Trophoblast cell (in vitro differentiated cells and primary cell): Measurements from ENCODE around the gene SANBR.

ENCODE experiments used
- DNase-seq, 2 donors: peaks; one replicate each; pipeline ENCODE4 v3.0.0-alpha.2; 2016
- H2AFZ ChIP-seq: 2 replicates; pipeline ENCODE4 v1.6.1; 2013; ENCODE audit warnings: low read length, moderate library complexity, mild to moderate bottlenecking; ENCODE audit not compliant: insufficient read depth, poor library complexity
- H2AK5ac ChIP-seq: 2 replicates; pipeline ENCODE4 v1.6.1; 2013; ENCODE audit warnings: mild to moderate bottlenecking, low read length
- H2BK120ac ChIP-seq: 2 replicates; pipeline ENCODE4 v1.6.1; 2013; ENCODE audit warnings: low read length, mild to moderate bottlenecking, moderate library complexity; ENCODE audit not compliant: insufficient read depth, poor library complexity
- H2BK12ac ChIP-seq: 2 replicates; pipeline ENCODE4 v1.6.1; 2013; ENCODE audit warnings: mild to moderate bottlenecking, low read length, moderate library complexity
- H2BK5ac ChIP-seq: 2 replicates; pipeline ENCODE4 v1.6.1; 2013; ENCODE audit warnings: low read length, low read depth, moderate library complexity, mild to moderate bottlenecking; ENCODE audit not compliant: poor library complexity
- H3K14ac ChIP-seq: 2 replicates; pipeline ENCODE4 v1.6.1; 2013; ENCODE audit warnings: mild to moderate bottlenecking, low read length
- H3K18ac ChIP-seq: 2 replicates; pipeline ENCODE4 v1.6.1; 2013; ENCODE audit warnings: mild to moderate bottlenecking, low read length
- H3K23ac ChIP-seq: 2 replicates; pipeline ENCODE4 v1.6.1; 2013; ENCODE audit warnings: low read length
- H3K27ac ChIP-seq: 2 replicates; pipeline ENCODE4 v1.5.1; 2013; ENCODE audit warnings: low read depth, mild to moderate bottlenecking, inconsistent platforms, low read length, moderate library complexity
- H3K27me3 ChIP-seq: 2 replicates; pipeline ENCODE4 v1.6.1; 2013; ENCODE audit warnings: inconsistent platforms, mild to moderate bottlenecking, low read length, moderate library complexity; ENCODE audit not compliant: insufficient read depth
- H3K36me3 ChIP-seq, 2 experiments: 1 replicate in 1 of 2; 2 replicates in 1 of 2; pipeline ENCODE4 v1.6.1; 2013; ENCODE audit warnings: low read length in 2 of 2, mild to moderate bottlenecking in 2 of 2, moderate library complexity in 1 of 2; ENCODE audit not compliant: insufficient read depth in 2 of 2, control insufficient read depth in 1 of 2
- H3K4ac ChIP-seq: 2 replicates; pipeline ENCODE4 v1.6.1; 2013; ENCODE audit warnings: low read depth, mild to moderate bottlenecking, low read length, moderate library complexity
- H3K4me1 ChIP-seq, 2 experiments: 1 replicate in 1 of 2; 2 replicates in 1 of 2; pipeline ENCODE4 v1.6.1; 2013; ENCODE audit warnings: low read length in 2 of 2, mild to moderate bottlenecking in 2 of 2, moderate library complexity in 1 of 2; ENCODE audit not compliant: insufficient read depth in 2 of 2, control insufficient read depth in 1 of 2
- H3K4me2 ChIP-seq: 2 replicates; pipeline ENCODE4 v1.6.1; 2013; ENCODE audit warnings: inconsistent platforms, mild to moderate bottlenecking, low read length, moderate library complexity
- H3K4me3 ChIP-seq: 2 replicates; pipeline ENCODE4 v1.5.1; 2013; ENCODE audit warnings: mild to moderate bottlenecking, low read depth, low read length, inconsistent platforms
- H3K79me1 ChIP-seq: one replicate; pipeline ENCODE4 v1.6.1; 2013; ENCODE audit warnings: low read length
- H3K79me2 ChIP-seq: 2 replicates; pipeline ENCODE4 v1.6.1; 2013; ENCODE audit warnings: low read length, mild to moderate bottlenecking; ENCODE audit not compliant: control insufficient read depth, insufficient read depth, poor library complexity
- H3K9ac ChIP-seq: 2 replicates; pipeline ENCODE4 v1.6.1; 2013; ENCODE audit warnings: mild to moderate bottlenecking, low read length
- H3K9me3 ChIP-seq: 2 replicates; pipeline ENCODE4 v1.6.1; 2013; ENCODE audit warnings: low read depth, mild to moderate bottlenecking, control low read depth, inconsistent platforms, low read length; ENCODE audit not compliant: insufficient read depth
- H4K12ac ChIP-seq: 2 replicates; pipeline ENCODE4 v1.6.1; 2013; ENCODE audit warnings: low read depth, mild to moderate bottlenecking, low read length, moderate library complexity
- H4K8ac ChIP-seq: 2 replicates; pipeline ENCODE4 v1.6.1; 2013; ENCODE audit warnings: low read depth, mild to moderate bottlenecking, low read length, moderate library complexity
- H4K91ac ChIP-seq: one replicate; pipeline ENCODE4 v1.6.1; 2013; ENCODE audit warnings: low read depth, mild to moderate bottlenecking, low read length, moderate library complexity
- WGBS: extraction: QIAGEN DNeasy Blood & Tissue Kit; methylation state at CpG from one replicate; pipeline ENCODE4 v1.1.7; 2013; ENCODE audit warnings: missing lambda C conversion rate; ENCODE audit not compliant: insufficient read length, insufficient coverage; ENCODE audit errors: extremely low coverage; 5-methylcytosine and 5-hydroxymethylcytosine counted together

Gene SANBR

DNA sequence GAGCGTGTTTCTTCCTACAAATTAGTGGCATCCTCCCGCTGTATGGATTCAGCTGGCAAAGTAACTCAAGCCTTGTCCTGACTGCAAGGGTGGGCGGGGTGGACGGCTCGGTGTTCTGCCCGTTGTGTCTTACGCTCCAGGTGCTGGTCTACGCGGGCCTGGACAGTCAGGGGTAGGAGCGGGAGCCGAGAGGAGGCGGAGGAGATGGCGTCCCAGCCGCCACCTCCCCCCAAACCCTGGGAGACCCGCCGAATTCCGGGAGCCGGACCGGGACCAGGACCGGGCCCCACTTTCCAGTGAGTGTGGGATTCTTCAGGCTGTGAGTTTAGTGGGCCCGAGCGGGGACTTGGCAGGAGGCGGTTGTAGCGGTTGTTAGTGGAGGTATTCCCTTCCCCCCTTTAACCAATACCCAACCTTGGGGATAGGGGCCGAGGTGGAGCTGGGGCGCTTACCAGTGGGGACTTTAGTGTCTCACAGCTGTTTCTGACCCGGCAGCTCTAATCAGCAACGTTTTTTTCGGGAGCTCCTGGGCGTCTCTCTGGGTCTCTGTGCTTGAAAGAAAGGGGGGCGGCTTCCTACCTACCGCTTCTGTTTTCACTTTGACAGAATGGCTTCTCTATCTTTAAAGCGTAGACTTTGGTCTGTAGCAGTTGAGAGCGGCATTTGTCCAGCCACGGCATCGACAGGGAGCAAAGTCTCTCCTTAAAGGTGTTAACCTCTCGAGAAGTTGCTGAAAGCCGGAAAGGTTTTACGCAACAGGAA lies 47.9 kb upstream of the SANBR start, which contains the start of the genes PEX13 and PUS10:
TSS of gene PEX13 (plus strand) at position 165 of the 762 bp plus-strand sequence. CDS start at position 205, 40 bp downstream.
TSS of gene PUS10 (minus strand) at position 700 of the 762 bp plus-strand sequence. CDS start 6,365 bp downstream, outside the sequence.
- H2BK120ac ChIP-seq, result peak within 1 kb of the TSS; percentile 86
- peak within 1 kb of the TSS; percentile 74 for H4K91ac ChIP-seq
- H3K79me1 ChIP-seq, result peaks cover 17% of the 10 kb centered on the region
- H3K4ac ChIP-seq, result peak within 1 kb of the TSS; percentile 85
- H3K27me3 ChIP-seq, result no peaks in the 10 kb centered on the region
- H2AK5ac ChIP-seq, result peak within 1 kb of the TSS; percentile 69
- H3K9me3 ChIP-seq, result peaks cover 4% of the 10 kb centered on the region
- peak within 1 kb of the TSS; percentile 81 for H3K14ac ChIP-seq
- peak within 1 kb of the TSS; percentile 91 for H3K18ac ChIP-seq
- no CpG with 5 or more reads among the region's 39 CpGs for WGBS
- peaks cover 0 to 2% of the 10 kb centered on the region in 2 experiments for H3K4me1 ChIP-seq
- H3K4me2 ChIP-seq, result peak within 1 kb of the TSS; percentile 97
- peak within 1 kb of the TSS; percentile 84 for H3K4me3 ChIP-seq
- no peak within 1 kb of the TSS for H3K23ac ChIP-seq
- peak within 1 kb of the TSS; percentile 96 for H3K27ac ChIP-seq
- peak; percentile 73 to 86 for DNase-seq
- H2AFZ ChIP-seq, result peak within 1 kb of the TSS; percentile 94
- peak within 1 kb of the TSS; percentile 73 for H4K12ac ChIP-seq
- peak within 1 kb of the TSS; percentile 95 for H2BK5ac ChIP-seq
- peak within 1 kb of the TSS; percentile 92 for H3K9ac ChIP-seq
- H3K79me2 ChIP-seq, result peaks cover 14% of the 10 kb centered on the region
- peak within 1 kb of the TSS; percentile 78 for H2BK12ac ChIP-seq
- peak within 1 kb of the TSS; percentile 83 for H4K8ac ChIP-seq
- peaks cover 11 to 13% of the 10 kb centered on the region in 2 experiments for H3K36me3 ChIP-seq

GRCh38 chr2:61018318-61018755 lies 47.3 kb upstream of the SANBR start:
- no peak overlapping the region for H2BK120ac ChIP-seq
- no peak overlapping the region for H2AK5ac ChIP-seq
- WGBS, result no CpG with 5 or more reads among the region's 7 CpGs
- peaks cover 4% of the 10 kb centered on the region for H3K9me3 ChIP-seq
- no peak overlapping the region for H2AFZ ChIP-seq
- no peaks in the 10 kb centered on the region for H3K27me3 ChIP-seq
- no peak overlapping the region for H4K91ac ChIP-seq
- H3K4me1 ChIP-seq, result no peaks in the 10 kb centered on the region
- peak overlapping the region; percentile 84 for H3K4me3 ChIP-seq
- H2BK12ac ChIP-seq, result no peak overlapping the region
- H3K9ac ChIP-seq, result peak overlapping the region; percentile 89
- no peak overlapping the region for H4K8ac ChIP-seq
- H4K12ac ChIP-seq, result no peak overlapping the region
- H3K18ac ChIP-seq, result no peak overlapping the region
- no peak overlapping the region for H2BK5ac ChIP-seq
- no peak overlapping the region for H3K23ac ChIP-seq
- no peak overlapping the region for H3K14ac ChIP-seq
- H3K4ac ChIP-seq, result peak overlapping the region; percentile 49
- peaks cover 15% of the 10 kb centered on the region for H3K79me1 ChIP-seq
- H3K4me2 ChIP-seq, result peak overlapping the region; percentile 97
- H3K36me3 ChIP-seq, result peaks cover 11 to 13% of the 10 kb centered on the region in 2 experiments
- peak overlapping the region; percentile 96 for H3K27ac ChIP-seq
- peaks cover 14% of the 10 kb centered on the region for H3K79me2 ChIP-seq
- DNase-seq, result no peak

DNA sequence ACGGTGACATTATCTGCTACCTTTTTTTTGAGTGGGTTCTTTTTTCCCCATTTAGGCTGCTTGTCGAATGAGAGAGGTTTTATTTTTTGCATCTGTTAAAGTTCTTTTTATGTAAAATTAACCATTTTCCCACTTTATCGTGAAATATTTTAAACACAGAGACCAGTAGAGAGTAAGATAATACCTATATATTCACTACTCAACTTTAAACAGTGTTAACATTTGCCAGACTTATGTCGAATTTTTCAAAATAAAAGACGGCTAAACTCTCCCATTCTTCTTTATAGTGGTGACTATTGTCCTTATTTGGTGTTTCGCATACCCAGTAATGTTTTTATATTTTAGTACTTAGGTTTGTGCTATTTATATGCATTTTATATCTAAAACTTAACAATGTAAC lies 46.9 kb upstream of the SANBR start:
- Histone ChIP-seq H3K36me3 (peaks cover 11 to 15% of the 10 kb centered on the region in 2 experiments), H3K14ac (no peak overlapping the region), H3K27ac (no peak overlapping the region), H3K18ac (no peak overlapping the region), H3K4ac (no peak overlapping the region), H3K9ac (no peak overlapping the region), H3K4me1 (no peaks in the 10 kb centered on the region), H4K8ac (no peak overlapping the region), H4K12ac (no peak overlapping the region), H3K4me2 (no peak overlapping the region), H4K91ac (no peak overlapping the region), H3K23ac (no peak overlapping the region), H3K79me2 (peaks cover 14% of the 10 kb centered on the region), H2BK120ac (no peak overlapping the region), H3K79me1 (peaks cover 15% of the 10 kb centered on the region), H3K27me3 (no peaks in the 10 kb centered on the region), H3K4me3 (no peak overlapping the region), H3K9me3 (peaks cover 4% of the 10 kb centered on the region), H2BK5ac (no peak overlapping the region), H2AFZ (no peak overlapping the region), H2BK12ac (no peak overlapping the region), H2AK5ac (no peak overlapping the region)
- no CpG with 5 or more reads among the region's 6 CpGs for WGBS
- DNase-seq, result no peak

GRCh38 chr2:61021228-61021660 lies 44.4 kb upstream of the SANBR start:
- peaks cover 4% of the 10 kb centered on the region for H3K9me3 ChIP-seq
- H2BK12ac ChIP-seq, result no peak overlapping the region
- WGBS, result no CpG with 5 or more reads among the region's 6 CpGs
- no peak overlapping the region for H4K8ac ChIP-seq
- H2AFZ ChIP-seq, result no peak overlapping the region
- no peak overlapping the region for H3K27ac ChIP-seq
- H3K4ac ChIP-seq, result peak overlapping the region; percentile 84
- peak overlapping the region; percentile 53 for H3K18ac ChIP-seq
- H4K12ac ChIP-seq, result no peak overlapping the region
- peaks cover 14% of the 10 kb centered on the region for H3K79me2 ChIP-seq
- H2BK5ac ChIP-seq, result no peak overlapping the region
- H3K4me3 ChIP-seq, result no peak overlapping the region
- peaks cover 12 to 18% of the 10 kb centered on the region in 2 experiments for H3K36me3 ChIP-seq
- no peak overlapping the region for H2AK5ac ChIP-seq
- no peaks in the 10 kb centered on the region for H3K4me1 ChIP-seq
- no peak for DNase-seq
- no peak overlapping the region for H2BK120ac ChIP-seq
- H3K9ac ChIP-seq, result no peak overlapping the region
- no peak overlapping the region for H3K14ac ChIP-seq
- H3K4me2 ChIP-seq, result no peak overlapping the region
- H3K27me3 ChIP-seq, result no peaks in the 10 kb centered on the region
- peaks cover 15% of the 10 kb centered on the region for H3K79me1 ChIP-seq
- H4K91ac ChIP-seq, result no peak overlapping the region
- H3K23ac ChIP-seq, result no peak overlapping the region
